Fibroblast of lung (primary cell): ENCODE data around the gene CTSC. TPM values are rescaled to one million over a fixed set of nuclear protein-coding genes. Genes with fewer than 3 reads are reported as not detected.

Experiments used
- DNase-seq, 2 donors: peaks; one replicate each; pipeline versions ENCODE4 v3.0.0 to v3.0.0-alpha.2; 2010; ENCODE audit warnings: low read depth in 2 of 2
- H2AFZ ChIP-seq: 2 replicates; pipeline ENCODE4 v1.5.1; 2012; ENCODE audit warnings: low read length, control low read depth, inconsistent platforms
- H3K27ac ChIP-seq: 2 replicates; pipeline ENCODE4 v1.5.1; 2011; ENCODE audit warnings: low read length, control low read depth; ENCODE audit not compliant: insufficient read depth
- H3K27me3 ChIP-seq: 2 replicates; pipeline ENCODE4 v1.5.1; 2011; ENCODE audit warnings: mild to moderate bottlenecking, low read length; ENCODE audit not compliant: control insufficient read depth, insufficient read depth
- H3K36me3 ChIP-seq: 2 replicates; pipeline ENCODE4 v1.5.1; 2011; ENCODE audit warnings: low read length; ENCODE audit not compliant: control insufficient read depth, insufficient read depth
- H3K4me1 ChIP-seq: 2 replicates; pipeline ENCODE4 v1.5.1; 2011; ENCODE audit warnings: low read length; ENCODE audit not compliant: control insufficient read depth, insufficient read depth; ENCODE audit errors: extremely low read depth
- H3K4me2 ChIP-seq: 2 replicates; pipeline ENCODE4 v1.5.1; 2011; ENCODE audit warnings: low read length, control low read depth; ENCODE audit not compliant: insufficient read depth; ENCODE audit errors: extremely low read depth
- H3K4me3 ChIP-seq, 4 experiments: fragments of 200-600 bp in 1 of 4; sonication (generic) in 1 of 4; replicated peaks in 1 of 4; 2 replicates each; pipeline ENCODE4 v1.5.1; 2011 to 2016; ENCODE audit warnings: low read length in 4 of 4, low read depth in 3 of 4, mild to moderate bottlenecking in 3 of 4, control low read depth in 2 of 4, inconsistent platforms in 1 of 4, mixed read lengths in 1 of 4; ENCODE audit not compliant: insufficient read depth in 1 of 4; ENCODE audit errors: control extremely low read depth in 1 of 4
- H3K79me2 ChIP-seq: 2 replicates; pipeline ENCODE4 v1.5.1; 2012; ENCODE audit warnings: mild to moderate bottlenecking, low read length, inconsistent platforms; ENCODE audit not compliant: control insufficient read depth, insufficient read depth
- H3K9ac ChIP-seq: 2 replicates; pipeline ENCODE4 v1.5.1; 2011; ENCODE audit warnings: mild to moderate bottlenecking, low read length, control low read depth; ENCODE audit not compliant: insufficient read depth
- H3K9me3 ChIP-seq: 2 replicates; pipeline ENCODE4 v1.5.1; 2012; ENCODE audit warnings: low read depth, low read length; ENCODE audit not compliant: control insufficient read depth, insufficient read depth
- H4K20me1 ChIP-seq: 2 replicates; pipeline ENCODE4 v1.5.1; 2011; ENCODE audit warnings: low read length; ENCODE audit not compliant: control insufficient read depth, insufficient read depth; ENCODE audit errors: extremely low read depth
- EZH2 ChIP-seq: IDR thresholded peaks from 2 replicates; pipeline ENCODE4 v1.5.1; 2012; ENCODE audit warnings: low read length, control low read depth, mild to moderate bottlenecking; ENCODE audit errors: missing control alignments
- polyA plus RNA-seq, 2 donors: library from polyadenylated mRNA; depleted of rRNA in 1 of 2; stranded (reverse) in 1 of 2; unstranded in 1 of 2; fragments of >200 nt; gene quantifications; 2 replicates each; pipeline ENCODE4 v1.2.1, GENCODE V29; 2011 to 2012; ENCODE audit warnings: missing spikeins in 1 of 2
- total RNA-seq: library from RNA; depleted of rRNA; stranded (reverse); fragments of >200 nt; gene quantifications from 2 replicates; pipeline ENCODE4 v1.2.1, GENCODE V29; 2014
- TF ChIP-seq, protein P1 (sequence below), 2 donors: IDR thresholded peaks in 1 of 2; conservative IDR thresholded peaks in 1 of 2; 1 replicate in 1 of 2; 2 replicates in 1 of 2; pipeline ENCODE4 v1.5.1; 2011 to 2012; ENCODE audit warnings: low read length in 2 of 2, control low read depth in 1 of 2, inconsistent platforms in 1 of 2, low read depth in 1 of 2, mild to moderate bottlenecking in 1 of 2

Gene CTSC
- total and polyA plus RNA-seq, 2 donors (not counting 1 experiment from before 2014, with no cell fraction given), result 75.8 to 593 TPM

DNA sequence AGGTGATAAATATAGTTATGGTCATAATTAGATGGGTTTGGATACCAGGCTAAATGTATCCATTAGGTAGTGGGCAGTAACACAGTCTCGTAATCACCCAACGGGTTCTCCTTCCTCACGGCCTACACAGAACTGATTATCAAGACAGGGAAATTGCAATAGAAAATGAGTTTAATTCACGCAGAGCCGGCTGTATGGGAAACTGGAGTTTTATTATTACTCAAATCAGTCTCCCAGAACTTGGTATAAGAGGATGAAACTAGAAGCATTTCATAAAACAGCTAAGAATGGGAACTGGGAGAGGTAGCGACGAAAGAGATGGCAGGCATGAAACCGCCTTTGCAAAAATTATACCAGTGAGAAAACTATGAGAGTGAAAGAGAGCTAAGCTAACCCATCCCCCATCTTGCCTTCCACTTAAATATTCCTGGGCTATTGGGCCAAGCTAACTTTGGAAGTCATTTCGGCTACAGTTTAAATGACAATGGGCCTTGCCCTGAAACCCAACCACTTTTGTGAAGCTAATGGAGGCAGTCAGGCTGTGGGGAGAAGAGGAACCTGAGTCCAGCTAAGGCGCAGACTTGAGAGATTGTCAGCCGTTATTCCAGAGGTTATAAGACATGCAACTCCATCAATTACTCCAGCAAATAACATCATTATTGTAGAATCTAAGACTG, 29.6 kb downstream of the CTSC start:
- no peaks in the 10 kb centered on the region for H3K4me1 ChIP-seq
- H3K27me3 ChIP-seq, result no peaks in the 10 kb centered on the region
- no peak overlapping the region for H2AFZ ChIP-seq
- no peak overlapping the region for H3K9ac ChIP-seq
- H3K79me2 ChIP-seq, result no peaks in the 10 kb centered on the region
- H3K4me2 ChIP-seq, result no peak overlapping the region
- peaks cover 6% of the 10 kb centered on the region for H3K36me3 ChIP-seq
- TF ChIP-seq, protein P1, sequence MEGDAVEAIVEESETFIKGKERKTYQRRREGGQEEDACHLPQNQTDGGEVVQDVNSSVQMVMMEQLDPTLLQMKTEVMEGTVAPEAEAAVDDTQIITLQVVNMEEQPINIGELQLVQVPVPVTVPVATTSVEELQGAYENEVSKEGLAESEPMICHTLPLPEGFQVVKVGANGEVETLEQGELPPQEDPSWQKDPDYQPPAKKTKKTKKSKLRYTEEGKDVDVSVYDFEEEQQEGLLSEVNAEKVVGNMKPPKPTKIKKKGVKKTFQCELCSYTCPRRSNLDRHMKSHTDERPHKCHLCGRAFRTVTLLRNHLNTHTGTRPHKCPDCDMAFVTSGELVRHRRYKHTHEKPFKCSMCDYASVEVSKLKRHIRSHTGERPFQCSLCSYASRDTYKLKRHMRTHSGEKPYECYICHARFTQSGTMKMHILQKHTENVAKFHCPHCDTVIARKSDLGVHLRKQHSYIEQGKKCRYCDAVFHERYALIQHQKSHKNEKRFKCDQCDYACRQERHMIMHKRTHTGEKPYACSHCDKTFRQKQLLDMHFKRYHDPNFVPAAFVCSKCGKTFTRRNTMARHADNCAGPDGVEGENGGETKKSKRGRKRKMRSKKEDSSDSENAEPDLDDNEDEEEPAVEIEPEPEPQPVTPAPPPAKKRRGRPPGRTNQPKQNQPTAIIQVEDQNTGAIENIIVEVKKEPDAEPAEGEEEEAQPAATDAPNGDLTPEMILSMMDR (conservative IDR thresholded peaks at IDR 0.05 in 1 of 2, IDR thresholded peaks at IDR 0.05 in 1 of 2; ENCODE audit: low read depth in 1 of 2, low read length in 2 of 2), result no peak
- no peak for TF ChIP-seq EZH2
- no peak overlapping the region for H3K27ac ChIP-seq
- no peak overlapping the region for H3K4me3 ChIP-seq
- no peaks in the 10 kb centered on the region for H4K20me1 ChIP-seq
- DNase-seq, result no peak
- H3K9me3 ChIP-seq, result no peaks in the 10 kb centered on the region

- no peak overlapping the region for H3K9ac ChIP-seq
- no peaks in the 10 kb centered on the region for H3K4me1 ChIP-seq
- no peak for TF ChIP-seq EZH2
- TF ChIP-seq, protein P1 (conservative IDR thresholded peaks at IDR 0.05 in 1 of 2, IDR thresholded peaks at IDR 0.05 in 1 of 2; ENCODE audit: low read depth in 1 of 2, low read length in 2 of 2), result no peak
- no peaks in the 10 kb centered on the region for H3K9me3 ChIP-seq
- peaks cover 6% of the 10 kb centered on the region for H3K36me3 ChIP-seq
- no peak overlapping the region for H3K4me3 ChIP-seq
- H4K20me1 ChIP-seq, result no peaks in the 10 kb centered on the region
- no peak overlapping the region for H2AFZ ChIP-seq
- H3K4me2 ChIP-seq, result no peak overlapping the region
- no peaks in the 10 kb centered on the region for H3K27me3 ChIP-seq
- DNase-seq, result no peak
- no peak overlapping the region for H3K27ac ChIP-seq
- no peaks in the 10 kb centered on the region for H3K79me2 ChIP-seq
Observed at GRCh38 chr11:88306785-88307184, 30.8 kb downstream of the CTSC start.

DNA sequence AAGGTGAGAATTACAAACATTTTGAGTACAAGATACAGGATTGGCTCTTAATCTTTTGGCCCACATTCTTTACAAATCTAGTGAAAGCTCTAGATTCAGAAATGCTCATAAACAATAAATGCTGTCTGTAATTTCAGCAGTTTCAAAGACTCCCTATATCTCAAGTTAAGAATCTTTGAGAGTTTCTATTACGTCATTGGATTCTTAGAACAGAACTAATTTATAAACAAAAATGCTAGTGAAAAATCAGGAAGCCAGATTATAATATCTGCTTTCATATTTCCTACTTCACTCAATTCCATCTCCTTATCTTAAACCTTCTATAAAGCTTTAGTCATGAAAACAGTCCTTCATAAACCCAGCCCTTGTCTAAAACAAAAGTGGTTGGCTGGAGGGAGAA, 32.1 kb downstream of the CTSC start:
- Histone ChIP-seq H3K9ac (no peak overlapping the region), H3K4me2 (no peak overlapping the region), H3K4me1 (no peaks in the 10 kb centered on the region), H2AFZ (no peak overlapping the region), H3K9me3 (no peaks in the 10 kb centered on the region), H3K4me3 (no peak overlapping the region), H4K20me1 (no peaks in the 10 kb centered on the region), H3K79me2 (no peaks in the 10 kb centered on the region), H3K27me3 (no peaks in the 10 kb centered on the region), H3K36me3 (peaks cover 6% of the 10 kb centered on the region), H3K27ac (no peak overlapping the region)
- DNase-seq, result no peak
- TF ChIP-seq, protein P1 (conservative IDR thresholded peaks at IDR 0.05 in 1 of 2, IDR thresholded peaks at IDR 0.05 in 1 of 2; ENCODE audit: low read depth in 1 of 2, low read length in 2 of 2), result no peak
- no peak for TF ChIP-seq EZH2
